HG03521 (cell line): Measurements from ENCODE around the gene PRKCE.

Experiments
- ATAC-seq: cut with Tn5 transposase; IDR thresholded peaks from one replicate; pipeline ENCODE4 v1.9.1; 2021; ENCODE audit warnings: mild to moderate bottlenecking, moderate library complexity; ENCODE audit not compliant: unreplicated experiment

PRKCE gene

GRCh38 chr2:45631319-45631718 lies 20.2 kb upstream of the PRKCE start:
- no peak for ATAC-seq

- ATAC-seq: no peak
These were observed 19.5 kb upstream of the PRKCE start for GRCh38 chr2:45631955-45632354.

GRCh38 chr2:45634223-45634622 lies 17.3 kb upstream of the PRKCE start:
- no peak for ATAC-seq

GRCh38 chr2:45636008-45636407 lies 15.5 kb upstream of the PRKCE start:
- ATAC-seq: no peak

GRCh38 chr2:45637440-45637839 lies 14.0 kb upstream of the PRKCE start:
- peak; percentile 79 for ATAC-seq

GRCh38 chr2:45640576-45640975 lies 10.9 kb upstream of the PRKCE start:
- no peak for ATAC-seq

GRCh38 chr2:45643095-45643494 lies 8.4 kb upstream of the PRKCE start:
- ATAC-seq: no peak

GRCh38 chr2:45643543-45644542 lies 7.6 kb upstream of the PRKCE start:
- ATAC-seq: peak; percentile 78

GRCh38 chr2:45646289-45646688 lies 5.2 kb upstream of the PRKCE start:
- ATAC-seq: no peak

- no peak for ATAC-seq
These were observed 4.1 kb upstream of the PRKCE start for GRCh38 chr2:45647356-45647755.

GRCh38 chr2:45647986-45648520 lies 3.4 kb upstream of the PRKCE start:
- no peak for ATAC-seq

GRCh38 chr2:45648636-45649035 lies 2.8 kb upstream of the PRKCE start:
- ATAC-seq: no peak

GRCh38 chr2:45649462-45649857 lies 2.0 kb upstream of the PRKCE start:
- no peak for ATAC-seq

- peak; percentile 11 for ATAC-seq
These were observed 1.3 kb upstream of the PRKCE start for GRCh38 chr2:45649858-45650811.

- peak; percentile 77 for ATAC-seq
These were observed 542 bp upstream of the PRKCE start for GRCh38 chr2:45650851-45651414.

GRCh38 chr2:45652090-45653031 lies 886 bp downstream of the PRKCE start:
- no peak for ATAC-seq

- ATAC-seq: no peak
These were observed 1.8 kb downstream of the PRKCE start for GRCh38 chr2:45653122-45653913.

GRCh38 chr2:45654250-45654649 lies 2.8 kb downstream of the PRKCE start:
- ATAC-seq: no peak

GRCh38 chr2:45661828-45662227 lies 10.4 kb downstream of the PRKCE start:
- no peak for ATAC-seq
